HG03378 (cell line): ENCODE data around the gene FBLN1.

ENCODE experiments used
- ATAC-seq: cut with Tn5 transposase; IDR thresholded peaks from one replicate; pipeline ENCODE4 v1.9.1; 2021; ENCODE audit warnings: mild to moderate bottlenecking, moderate library complexity; ENCODE audit not compliant: unreplicated experiment

The FBLN1 gene

DNA sequence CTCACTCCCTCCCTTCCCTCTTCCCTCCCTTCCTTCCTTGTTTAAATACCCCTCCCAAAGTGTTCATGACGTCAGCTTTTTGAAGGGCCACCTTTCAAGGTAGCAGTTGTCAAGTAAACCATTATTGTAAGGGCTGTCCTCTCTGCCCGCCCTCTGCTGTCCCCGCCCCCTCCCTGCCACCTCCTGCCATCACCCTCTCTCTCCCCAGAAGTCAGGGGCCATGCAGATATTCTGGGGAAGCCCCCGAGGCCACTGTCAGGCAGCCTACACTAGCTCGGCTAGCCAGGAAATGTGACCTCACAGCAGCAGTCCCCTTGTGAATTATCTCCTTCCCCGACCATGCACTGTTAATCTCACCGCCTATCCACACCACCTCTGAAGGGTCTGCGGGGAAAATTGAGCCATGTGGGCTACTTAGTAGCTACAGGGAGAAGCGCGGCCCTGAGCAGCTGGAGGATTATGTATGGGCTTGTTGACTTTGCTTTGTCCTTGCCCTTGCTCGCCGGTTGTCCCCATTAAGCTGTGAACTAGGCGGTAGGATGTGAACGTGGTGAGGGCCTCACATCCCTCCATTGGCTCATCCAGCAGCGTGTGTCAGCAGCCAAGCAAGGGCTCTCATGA lies 126.9 kb downstream of the FBLN1 start:
- ATAC-seq: no peak

GRCh38 chr22:45630436-45630835 lies 127.8 kb downstream of the FBLN1 start:
- no peak for ATAC-seq

DNA sequence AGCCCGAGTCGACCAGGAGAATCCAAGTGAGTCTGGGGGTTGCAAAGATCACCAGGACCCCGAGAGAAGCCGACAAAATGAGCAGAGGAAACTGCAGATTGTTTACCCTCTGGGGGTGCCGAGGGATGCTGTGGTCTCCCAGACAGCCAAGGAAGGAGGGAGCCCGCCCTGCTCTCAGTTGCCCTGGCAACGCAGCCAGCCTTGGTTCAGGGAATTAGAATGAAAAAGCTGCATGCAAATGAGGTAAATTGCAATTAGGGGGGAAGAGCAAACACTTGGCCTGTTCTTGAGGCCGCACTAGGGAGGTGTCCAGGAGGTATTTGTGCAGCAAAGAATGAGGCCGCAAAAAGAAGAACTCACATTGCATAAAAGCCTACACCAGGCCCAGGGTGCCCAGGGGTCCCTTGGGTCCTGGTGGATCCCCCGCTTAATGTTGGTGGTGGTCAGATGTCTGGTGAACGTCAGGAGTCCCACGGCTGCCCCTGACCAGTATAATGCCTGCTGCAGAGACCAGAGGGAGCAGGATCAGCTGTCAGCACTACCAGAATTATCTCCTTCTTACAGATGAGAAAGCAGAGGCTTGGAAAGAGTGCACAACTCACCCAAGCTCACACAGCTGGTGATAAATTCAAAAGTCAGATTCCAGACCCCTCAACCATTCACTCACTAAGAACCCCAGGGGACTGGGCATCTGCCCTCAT lies 128.6 kb downstream of the FBLN1 start:
- ATAC-seq: no peak

DNA sequence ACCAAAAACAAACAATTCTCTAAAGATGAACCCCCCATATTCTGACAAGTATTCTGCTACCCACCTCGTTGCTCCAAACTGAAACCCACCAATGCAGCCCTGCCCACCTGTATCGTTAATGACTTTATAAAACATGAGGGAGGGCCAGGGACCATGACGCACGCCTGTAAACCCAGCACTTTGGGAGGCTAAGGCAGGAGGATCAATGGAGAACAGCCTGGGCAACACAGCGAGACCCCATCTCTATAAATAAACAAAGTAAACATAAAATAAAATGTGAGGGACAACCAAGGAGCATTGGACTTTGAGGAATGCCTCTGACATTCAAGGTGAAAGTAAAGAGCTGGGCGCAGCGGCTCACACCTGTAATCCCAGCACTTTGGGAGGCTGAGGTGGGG lies 129.2 kb downstream of the FBLN1 start:
- ATAC-seq: no peak

DNA sequence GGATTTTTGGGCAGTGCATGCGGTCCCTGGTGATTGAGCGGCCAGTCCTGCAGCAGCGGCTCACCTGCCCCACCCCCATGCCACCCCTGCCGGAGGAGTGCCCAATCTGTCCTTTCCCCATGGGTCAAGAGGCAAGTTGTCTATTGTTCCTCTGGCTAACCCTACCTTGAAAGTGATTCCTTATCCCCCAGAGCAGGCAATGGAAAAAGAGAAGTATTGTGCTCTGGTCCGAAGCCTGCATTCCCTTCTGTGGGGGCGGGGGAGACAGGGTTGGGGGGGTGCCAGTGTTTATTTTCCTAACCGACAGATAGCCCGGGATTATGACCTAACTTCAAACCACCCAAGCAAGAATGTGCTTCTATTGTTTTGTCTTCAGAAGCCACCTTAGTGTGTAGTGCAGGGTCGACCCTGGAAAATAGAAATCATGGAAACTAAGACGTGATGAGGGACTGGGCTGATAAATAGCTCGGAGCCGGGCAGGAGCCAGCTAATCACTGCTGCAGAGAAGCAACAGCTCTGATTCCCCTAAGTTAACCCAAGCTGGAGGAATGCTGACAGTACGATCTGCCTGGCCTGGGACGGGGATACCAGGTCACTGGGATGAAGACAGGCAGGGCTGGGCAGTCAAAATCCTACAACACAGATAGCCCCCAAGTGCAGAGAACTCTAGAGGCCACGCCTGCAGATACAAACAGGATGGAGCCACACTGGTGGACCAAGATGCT lies 130.3 kb downstream of the FBLN1 start:
- ATAC-seq: no peak

DNA sequence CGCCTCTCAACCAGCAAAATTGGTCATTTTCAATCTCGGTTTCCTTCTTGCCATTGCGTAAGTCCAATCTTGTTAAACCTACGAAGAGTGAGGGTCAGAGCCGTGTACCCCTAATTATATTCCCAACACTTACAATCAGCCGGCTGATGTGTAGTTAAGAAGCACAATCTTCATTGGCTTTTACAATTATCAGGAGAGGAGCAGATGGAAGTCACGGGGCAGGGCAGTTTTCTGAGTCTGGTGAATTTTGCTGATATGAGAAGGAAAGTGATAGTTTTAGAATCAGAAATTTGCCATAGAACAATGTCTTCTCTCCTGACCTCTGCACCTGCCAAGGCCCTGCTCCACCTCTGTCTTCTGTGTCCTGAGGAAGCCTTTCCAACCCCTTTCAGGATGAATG lies 134.0 kb downstream of the FBLN1 start:
- ATAC-seq: no peak

DNA sequence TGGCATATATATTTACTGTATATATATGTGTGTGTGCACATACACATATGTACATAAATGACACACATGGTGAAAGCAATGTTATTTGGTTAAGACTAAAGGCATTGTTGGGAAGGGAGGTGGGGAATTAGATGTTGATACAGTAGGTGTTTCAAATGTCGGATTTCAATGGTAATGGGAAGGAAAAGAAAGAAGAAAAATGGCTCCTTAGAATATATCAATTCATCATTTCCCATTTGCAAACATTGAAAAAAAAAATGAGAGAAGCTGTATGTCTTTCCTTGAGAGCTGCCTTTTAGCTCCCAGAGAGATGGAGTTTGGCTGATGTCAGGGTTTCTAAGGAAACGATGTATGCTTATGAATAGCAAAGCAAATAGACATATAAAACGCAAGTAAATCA lies 135.5 kb downstream of the FBLN1 start:
- no peak for ATAC-seq

DNA sequence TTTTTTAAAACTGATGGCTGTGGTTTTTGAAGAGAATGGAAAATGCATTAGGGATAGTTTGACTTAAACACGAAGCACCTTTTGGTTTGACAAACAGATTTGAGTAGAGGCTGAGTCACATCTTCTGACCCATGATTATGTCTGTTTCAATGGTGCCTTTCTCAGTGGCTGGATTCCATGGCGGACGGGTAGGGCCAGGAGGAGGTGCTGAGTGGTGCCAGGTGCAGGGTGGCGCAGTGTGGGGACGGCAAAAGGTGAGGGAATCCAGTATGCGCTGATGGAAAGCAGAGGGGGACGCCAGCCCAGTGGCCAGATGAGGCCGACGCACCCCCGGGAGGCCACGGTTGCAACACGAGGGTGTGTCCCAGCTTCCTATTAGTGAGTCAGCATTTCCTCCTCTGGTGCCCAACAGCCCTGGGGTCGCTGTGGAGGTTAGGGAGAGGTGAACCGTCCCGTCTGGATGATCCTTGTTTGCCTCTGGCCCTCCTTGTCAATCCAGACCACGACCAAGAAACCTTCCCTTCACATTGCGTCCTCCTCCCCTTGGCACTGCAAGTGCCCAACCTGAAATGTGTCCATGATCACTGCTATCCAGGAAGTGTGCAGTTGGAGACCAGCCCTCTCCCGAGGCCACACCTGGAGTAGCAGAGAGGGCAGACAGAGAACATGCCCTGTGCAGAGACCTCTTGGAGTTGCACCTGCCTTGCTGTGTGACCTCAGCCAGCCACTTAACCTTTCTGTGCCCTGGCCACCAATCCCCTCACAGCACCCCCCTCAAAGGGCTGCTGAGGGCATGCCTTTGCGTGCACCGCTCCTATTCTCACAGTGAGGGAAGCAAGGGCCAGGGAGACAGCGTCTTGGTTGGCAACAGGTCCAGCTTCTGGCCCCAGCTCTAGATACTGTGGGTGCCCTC lies 136.4 kb downstream of the FBLN1 start:
- ATAC-seq: no peak

- ATAC-seq: no peak
These were observed 137.0 kb downstream of the FBLN1 start for GRCh38 chr22:45639747-45640102.

GRCh38 chr22:45640291-45640940 lies 137.7 kb downstream of the FBLN1 start:
- no peak for ATAC-seq

- ATAC-seq: no peak
These were observed 138.4 kb downstream of the FBLN1 start for GRCh38 chr22:45640941-45641621.

GRCh38 chr22:45642986-45643385 lies 140.3 kb downstream of the FBLN1 start:
- no peak for ATAC-seq

- ATAC-seq: no peak
These were observed 142.0 kb downstream of the FBLN1 start for GRCh38 chr22:45644714-45645113.

DNA sequence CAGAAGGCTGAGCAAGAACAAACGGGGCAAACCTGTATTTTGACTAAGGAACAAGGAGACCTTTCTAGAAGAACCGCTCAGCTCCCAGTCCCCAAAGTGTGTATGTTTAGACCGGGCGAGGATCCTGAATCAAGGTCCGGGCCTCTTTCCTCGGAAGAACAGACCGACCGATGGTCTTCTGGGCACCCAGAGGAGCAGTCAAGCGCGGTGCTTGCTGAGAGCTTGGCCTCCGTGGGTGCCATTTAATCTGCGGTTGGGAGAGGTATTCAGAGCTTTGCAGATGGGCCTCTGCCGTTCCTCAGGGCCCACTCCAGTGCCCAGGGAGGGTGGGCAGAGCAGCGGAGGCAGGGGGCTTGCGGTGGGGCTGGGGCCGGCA lies 142.5 kb downstream of the FBLN1 start:
- ATAC-seq: no peak

- ATAC-seq: no peak
These were observed 143.1 kb downstream of the FBLN1 start for GRCh38 chr22:45645526-45646414.

DNA sequence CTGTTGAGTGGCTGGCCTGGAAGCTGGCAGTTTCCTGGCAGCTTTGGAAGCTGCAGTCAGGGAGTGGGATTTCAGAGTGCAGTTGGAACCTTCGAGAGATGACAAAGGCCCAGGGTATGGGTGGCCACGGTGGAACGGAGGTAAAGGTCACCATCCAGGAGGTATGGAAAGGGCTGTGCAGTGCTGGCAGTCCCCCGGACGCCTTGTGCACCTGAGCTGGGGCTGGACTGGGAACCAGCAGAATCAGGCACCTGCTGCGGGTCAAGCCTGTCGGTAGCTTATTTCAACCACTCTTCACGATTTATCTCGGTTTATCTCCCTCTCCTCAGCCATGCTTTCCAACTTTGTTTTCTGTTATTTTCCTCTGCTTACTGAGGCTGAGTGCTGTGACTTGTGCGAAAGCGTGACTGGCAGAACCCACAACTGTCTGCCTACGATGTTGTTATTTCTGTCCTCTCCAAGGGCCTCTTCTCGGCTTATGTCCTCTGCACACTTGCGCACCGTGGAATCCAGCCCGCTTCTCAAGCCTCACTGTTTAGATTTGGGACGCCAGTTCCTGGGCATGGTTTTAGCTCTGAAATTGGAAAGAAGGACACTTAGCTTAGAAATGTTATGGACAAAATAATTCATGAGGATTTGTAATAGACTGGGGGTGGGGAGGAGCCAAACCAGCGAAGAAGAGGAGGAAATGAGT lies 145.0 kb downstream of the FBLN1 start:
- ATAC-seq: no peak

GRCh38 chr22:45648301-45649117 lies 145.8 kb downstream of the FBLN1 start:
- no peak for ATAC-seq

- no peak for ATAC-seq
These were observed 147.1 kb downstream of the FBLN1 start for GRCh38 chr22:45649809-45650208.
